Transverse colon (tissue), 3 donors: Measurements from ENCODE around the gene KIFAP3.

Source experiments
- CTCF ChIP-seq, 5 experiments: fragments of 200-600 bp in 3 of 5; fragments of 450-650 bp in 2 of 5; sonication (generic) in 3 of 5; IDR thresholded peaks; 1 replicate in 2 of 5; 2 replicates in 3 of 5; pipeline ENCODE4 v1.5.1; 2016 to 2017; ENCODE audit warnings: antibody characterized with exemption in 5 of 5, inconsistent platforms in 3 of 5, mild to moderate bottlenecking in 2 of 5, moderate library complexity in 1 of 5
- EP300 ChIP-seq: sonication (generic); formaldehyde crosslinking; IDR thresholded peaks from one replicate; pipeline ENCODE4 v1.6.1; 2017; ENCODE audit warnings: antibody characterized with exemption, low read depth

GRCh38 chr1:170027760-170028159 lies 46.7 kb downstream of the KIFAP3 start:
- TF ChIP-seq EP300 (no peak), CTCF (IDR thresholded peaks at IDR 0.05) (no peak)
